ENCODE data around the gene SMURF1.
"Not testable (repeated sequence)": the region's sequence is repeated elsewhere in the genome, so short reads cannot be mapped to it uniquely, and the experiment has no call there.

DNA sequence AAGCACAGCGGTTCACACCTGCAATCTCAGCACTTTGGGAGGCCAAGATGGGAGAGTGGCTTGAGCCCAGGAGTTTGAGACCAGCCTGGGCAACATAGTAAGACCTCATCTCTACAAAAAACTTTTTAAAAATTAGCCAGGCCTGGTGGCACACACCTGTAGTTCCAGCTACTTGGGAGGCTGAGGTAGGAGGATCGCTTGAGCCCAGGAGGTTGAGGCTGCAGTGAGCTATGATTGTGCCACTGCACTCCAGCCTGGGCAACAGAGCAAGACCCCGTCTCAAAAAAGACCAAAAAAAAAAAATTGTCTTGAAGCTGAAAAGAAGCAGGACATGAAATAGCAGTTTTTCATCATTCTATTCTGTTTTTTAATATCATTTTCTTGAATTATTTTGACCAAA is 99.0 kb downstream of the SMURF1 start:
- TF ChIP-seq, protein P1, sequence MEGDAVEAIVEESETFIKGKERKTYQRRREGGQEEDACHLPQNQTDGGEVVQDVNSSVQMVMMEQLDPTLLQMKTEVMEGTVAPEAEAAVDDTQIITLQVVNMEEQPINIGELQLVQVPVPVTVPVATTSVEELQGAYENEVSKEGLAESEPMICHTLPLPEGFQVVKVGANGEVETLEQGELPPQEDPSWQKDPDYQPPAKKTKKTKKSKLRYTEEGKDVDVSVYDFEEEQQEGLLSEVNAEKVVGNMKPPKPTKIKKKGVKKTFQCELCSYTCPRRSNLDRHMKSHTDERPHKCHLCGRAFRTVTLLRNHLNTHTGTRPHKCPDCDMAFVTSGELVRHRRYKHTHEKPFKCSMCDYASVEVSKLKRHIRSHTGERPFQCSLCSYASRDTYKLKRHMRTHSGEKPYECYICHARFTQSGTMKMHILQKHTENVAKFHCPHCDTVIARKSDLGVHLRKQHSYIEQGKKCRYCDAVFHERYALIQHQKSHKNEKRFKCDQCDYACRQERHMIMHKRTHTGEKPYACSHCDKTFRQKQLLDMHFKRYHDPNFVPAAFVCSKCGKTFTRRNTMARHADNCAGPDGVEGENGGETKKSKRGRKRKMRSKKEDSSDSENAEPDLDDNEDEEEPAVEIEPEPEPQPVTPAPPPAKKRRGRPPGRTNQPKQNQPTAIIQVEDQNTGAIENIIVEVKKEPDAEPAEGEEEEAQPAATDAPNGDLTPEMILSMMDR (IDR thresholded peaks at IDR 0.05) = not testable (repeated sequence)
- TF ChIP-seq EP300 (IDR thresholded peaks at IDR 0.05) = not testable (repeated sequence)
